AG08396 (cell line): ENCODE measurements around the gene DPH1.
A peak's percentile ranks its signal among the peaks of the same experiment; 100 is the strongest.

Source experiments
- DNase-seq: peaks from one replicate; pipeline ENCODE4 v3.0.0; 2012; ENCODE audit warnings: low spot score, mixed read lengths

DPH1 gene

DNA sequence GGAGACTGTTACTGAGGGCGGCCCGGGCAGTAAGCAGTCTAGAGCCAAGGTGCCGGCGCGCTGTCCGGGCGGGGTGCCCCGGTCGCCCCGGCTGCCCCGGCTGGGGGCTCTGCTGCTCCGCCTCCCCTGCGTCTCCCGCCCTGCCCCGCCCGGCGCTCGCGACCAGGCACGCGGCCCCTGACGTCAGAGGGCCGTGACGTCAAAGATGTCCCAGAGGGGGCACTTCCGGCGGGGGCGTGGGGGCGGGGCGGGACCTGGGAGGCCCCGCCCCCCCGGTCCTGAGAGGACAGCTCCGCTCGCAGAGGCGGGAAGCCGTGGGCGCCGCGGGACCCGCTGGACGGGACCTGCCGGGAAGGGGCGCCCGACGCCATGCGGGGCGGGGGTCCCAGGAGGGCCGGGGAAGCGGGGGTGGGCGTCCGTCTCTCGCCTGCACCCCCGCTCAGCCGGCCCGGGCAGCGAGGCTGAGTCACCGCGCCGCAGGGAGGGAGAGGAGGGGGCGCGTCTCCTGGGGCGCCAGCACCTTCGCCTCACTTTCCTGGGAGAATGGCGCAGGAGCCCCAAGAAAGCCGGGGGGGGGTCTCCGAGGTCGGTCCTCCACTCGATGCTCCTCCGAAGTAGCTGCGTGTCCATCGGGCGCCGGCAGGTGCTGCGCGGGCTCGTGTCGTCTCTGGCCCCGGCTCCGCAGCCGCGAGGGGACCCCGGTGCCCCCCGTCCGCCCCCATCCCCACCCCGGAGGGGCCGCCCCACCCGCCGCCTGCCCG, 20.5 kb downstream of the DPH1 start:
- peak; percentile 88 for DNase-seq

DNA sequence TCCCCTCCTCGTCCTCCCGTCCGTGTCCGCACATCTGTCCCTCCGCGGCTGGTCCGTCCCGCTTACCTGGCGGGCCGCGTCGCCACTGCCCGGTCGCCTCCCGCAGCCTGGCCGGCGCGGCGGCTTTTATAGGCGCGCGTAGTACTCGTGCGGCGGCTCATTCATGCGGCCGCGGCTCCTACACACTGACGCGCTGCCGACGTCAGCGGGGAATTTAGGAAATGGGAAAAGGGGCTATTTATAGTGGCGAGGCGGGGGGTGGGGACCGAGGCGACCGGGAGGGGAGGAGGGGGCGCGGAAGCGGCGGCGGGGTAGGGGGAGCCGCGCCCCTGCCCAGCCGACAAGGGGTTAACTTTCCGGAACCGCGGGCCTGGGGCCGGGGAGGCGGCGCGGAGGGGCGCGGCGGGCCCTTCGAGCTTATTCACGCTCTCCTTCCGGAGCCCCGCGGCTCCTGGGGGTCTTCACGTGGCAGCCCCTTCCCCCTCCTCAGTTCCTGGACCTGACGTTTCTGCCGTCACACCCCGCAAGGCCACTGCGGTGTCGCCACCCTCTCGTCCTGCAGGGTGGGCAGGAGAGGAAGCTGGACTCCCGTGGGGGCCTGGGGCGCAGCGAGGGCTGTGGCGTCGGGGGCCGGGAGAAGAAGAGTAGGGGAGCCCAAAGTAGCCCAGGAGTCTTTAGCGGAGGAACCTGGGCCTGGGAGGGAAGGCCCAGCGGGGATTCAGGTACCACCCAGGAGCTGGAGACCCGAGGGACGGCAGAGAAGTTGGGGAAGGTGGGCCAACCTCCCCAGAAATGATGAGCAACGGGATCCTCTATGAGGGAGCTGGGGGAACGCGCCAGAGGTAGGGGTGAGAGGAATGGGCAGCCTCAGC, 21.3 kb downstream of the DPH1 start:
- no peak for DNase-seq

DNA sequence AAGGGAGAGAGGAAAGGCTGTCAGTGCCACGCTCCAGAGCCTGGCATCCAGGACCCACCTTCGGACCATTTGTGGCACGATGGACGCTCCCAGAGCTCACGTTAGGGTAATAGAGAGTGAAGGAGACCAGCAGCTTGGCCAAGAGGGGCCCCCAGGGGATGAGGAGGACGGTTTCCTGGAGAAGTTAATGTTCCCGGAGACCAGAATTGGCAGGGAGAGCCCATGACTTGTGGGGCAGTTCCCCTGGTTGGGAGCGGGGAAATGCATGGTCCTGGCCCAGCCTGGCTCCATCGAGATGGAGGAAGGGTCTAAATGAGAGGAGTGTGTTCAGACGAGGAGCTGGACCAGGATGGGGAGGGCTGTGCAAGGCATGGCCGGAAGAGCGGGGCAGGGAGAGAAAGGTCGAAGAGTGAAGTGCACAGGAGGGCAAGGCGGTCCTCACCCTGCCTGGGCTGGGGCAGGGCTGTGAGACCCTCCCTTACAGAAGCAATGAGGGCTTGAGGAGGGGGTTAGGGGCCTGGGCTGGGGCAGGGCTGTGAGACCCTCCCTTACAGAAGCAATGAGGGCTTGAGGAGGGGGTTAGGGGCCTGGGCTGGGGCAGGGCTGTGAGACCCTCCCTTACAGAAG, 22.1 kb downstream of the DPH1 start:
- no peak for DNase-seq

DNA sequence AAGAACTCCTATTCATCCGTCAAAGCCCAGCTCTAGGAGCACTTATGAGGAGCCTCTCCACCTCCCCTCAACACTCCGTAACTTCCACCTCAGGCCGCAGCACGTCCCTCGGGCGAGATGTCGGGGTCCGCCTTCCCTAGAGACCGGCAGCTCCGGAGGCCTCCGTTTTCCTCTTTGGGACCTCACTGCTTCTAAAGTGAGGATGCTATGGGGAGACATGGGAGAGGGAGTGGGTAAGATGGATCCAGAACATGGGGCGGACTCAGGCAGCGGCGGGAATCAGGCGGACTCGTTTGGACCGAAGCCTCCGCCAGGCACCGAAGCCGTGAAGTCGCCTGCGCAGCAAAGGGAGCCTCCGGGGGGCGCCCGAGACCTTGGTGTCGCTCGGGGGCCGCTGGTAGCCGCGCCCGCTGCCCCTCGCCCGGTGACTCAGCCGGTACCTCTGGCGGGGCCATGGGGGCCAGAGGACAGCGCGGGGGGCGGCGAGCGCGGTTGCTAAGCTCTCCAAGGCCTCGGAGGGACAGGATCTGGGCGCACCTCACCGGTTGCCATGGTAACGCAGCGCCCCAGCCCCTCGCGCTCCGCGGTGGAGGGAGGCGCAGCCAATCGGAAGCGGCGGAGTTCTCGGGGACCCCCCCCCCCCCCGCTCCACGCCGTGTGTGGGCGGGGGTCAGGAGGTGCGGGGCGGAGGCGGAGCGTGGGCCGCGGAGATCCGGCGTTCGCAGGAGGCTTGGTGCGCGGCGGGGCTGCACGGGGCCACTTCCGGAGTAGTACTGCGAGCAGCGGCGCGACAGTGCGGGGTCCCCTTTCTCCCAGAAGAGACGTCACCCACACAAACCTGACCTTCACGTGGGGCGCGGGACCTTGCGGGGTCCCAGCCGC, 23.7 kb downstream of the DPH1 start:
- DNase-seq, result peak; percentile 80

DNA sequence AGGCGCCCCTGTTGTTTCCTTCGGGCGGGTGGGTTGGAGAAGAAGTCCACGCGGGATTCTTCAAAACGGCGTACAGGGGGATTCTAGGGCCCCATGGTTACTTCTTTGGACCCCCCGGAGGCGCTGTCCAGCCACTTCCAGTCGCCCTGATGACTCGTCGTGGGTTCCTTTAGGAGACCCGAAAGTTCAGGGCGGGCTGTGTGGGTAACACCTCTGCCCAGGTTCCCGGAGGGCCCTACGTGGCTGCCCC, 24.2 kb downstream of the DPH1 start:
- no peak for DNase-seq

DNA sequence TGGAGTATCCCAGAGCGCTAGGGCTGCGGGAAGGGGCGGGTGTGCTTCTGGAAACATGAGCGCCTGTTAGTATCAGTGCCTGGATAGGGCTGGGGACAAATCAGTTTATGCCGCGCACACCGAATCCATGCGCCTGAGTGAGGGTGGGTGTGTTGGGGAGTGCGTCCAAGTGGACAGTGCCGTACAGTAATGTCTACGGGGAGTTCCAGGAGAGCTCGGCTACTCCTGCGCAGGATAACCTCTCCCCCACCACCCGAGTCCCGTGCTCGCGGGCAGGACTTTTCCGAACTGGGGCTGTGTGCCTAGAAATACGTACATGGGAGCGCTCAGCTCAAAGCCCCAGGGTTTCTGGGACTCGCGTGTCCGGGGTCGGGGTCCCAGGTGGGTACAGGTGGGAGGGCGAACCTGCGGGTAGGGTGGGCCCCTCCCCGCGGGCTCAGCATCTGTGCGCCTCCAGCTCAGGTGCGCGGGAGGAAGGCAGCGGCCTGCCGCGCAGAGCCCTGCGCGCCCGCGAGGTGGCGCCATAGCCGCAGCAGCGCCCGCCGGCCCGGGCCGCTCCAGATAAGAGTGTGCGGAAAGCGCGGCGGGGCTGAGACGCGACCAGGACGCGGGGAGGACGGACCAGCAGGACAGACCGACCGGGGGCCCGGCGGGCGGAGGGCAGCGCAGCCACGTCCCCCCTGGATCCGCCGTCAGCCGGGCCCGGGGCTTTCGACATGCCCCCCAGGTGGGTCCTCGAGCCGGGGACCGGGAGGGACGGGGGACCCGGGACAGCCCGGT, 24.7 kb downstream of the DPH1 start, which contains the start of gene HIC1:
TSS of gene HIC1 (plus strand) at position 592 of the 780 bp plus-strand sequence. CDS start 1,588 bp downstream, outside the sequence.
- DNase-seq, result peak; percentile 90

DNA sequence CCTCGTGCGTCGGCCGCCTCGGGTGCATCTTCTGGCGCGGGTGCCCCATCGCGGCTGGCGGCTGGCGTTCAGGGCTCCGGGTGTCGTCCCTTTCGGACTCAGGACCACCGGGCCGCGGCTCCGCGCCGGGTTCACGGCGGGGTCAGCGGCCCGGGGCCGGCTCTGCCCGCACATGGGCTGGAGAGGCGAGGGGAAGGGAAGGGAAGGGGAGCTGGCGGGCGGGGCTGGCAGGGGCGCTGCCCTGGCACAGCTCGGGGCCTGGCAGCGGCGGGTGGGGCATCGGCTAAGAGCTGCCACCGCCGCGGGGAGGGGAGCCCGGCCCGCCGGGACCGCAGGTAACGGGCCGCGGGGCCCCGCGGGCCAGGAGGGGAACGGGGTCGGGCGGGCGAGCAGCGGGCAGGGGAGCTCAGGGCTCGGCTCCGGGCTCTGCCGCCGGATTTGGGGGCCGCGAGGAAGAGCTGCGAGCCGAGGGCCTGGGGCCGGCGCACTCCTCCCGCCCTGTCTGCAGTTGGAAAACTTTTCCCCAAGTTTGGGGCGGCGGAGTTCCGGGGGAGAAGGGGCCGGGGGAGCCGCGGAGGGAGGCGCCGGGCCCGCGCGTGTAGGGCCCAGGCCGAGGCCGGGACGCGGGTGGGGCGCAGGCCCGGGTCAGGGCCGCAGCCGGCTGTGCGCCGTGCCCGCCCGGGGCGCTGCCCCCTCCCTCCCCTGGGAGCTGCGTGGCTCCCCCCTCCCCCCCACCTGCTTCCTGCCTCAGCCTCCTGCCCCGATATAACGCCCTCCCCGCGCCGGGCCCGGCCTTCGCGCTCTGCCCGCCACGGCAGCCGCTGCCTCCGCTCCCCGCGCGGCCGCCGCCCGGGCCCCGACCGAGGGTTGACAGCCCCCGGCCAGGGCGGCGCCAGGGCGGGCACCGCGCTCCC, 25.6 kb downstream of the DPH1 start:
- no peak for DNase-seq

DNA sequence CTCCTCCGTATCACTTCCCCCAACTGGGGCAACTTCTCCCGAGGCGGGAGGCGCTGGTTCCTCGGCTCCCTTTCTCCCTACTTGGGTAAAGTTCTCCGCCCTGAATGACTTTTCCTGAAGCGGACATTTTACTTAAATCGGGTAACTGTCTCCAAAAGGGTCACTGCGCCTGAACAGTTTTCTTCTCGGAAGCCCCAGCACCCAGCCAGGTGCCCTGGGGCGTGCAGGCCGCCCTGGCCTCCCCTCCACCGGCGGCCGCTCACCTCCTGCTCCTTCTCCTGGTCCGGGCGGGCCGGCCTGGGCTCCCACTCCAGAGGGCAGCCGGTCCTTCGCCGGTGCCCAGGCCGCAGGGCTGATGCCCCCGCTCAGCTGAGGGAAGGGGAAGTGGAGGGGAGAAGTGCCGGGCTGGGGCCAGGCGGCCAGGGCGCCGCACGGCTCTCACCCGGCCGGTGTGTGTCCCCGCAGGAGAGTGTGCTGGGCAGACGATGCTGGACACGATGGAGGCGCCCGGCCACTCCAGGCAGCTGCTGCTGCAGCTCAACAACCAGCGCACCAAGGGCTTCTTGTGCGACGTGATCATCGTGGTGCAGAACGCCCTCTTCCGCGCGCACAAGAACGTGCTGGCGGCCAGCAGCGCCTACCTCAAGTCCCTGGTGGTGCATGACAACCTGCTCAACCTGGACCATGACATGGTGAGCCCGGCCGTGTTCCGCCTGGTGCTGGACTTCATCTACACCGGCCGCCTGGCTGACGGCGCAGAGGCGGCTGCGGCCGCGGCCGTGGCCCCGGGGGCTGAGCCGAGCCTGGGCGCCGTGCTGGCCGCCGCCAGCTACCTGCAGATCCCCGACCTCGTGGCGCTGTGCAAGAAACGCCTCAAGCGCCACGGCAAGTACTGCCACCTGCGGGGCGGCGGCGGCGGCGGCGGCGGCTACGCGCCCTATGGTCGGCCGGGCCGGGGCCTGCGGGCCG, 26.5 kb downstream of the DPH1 start:
- no peak for DNase-seq

DNA sequence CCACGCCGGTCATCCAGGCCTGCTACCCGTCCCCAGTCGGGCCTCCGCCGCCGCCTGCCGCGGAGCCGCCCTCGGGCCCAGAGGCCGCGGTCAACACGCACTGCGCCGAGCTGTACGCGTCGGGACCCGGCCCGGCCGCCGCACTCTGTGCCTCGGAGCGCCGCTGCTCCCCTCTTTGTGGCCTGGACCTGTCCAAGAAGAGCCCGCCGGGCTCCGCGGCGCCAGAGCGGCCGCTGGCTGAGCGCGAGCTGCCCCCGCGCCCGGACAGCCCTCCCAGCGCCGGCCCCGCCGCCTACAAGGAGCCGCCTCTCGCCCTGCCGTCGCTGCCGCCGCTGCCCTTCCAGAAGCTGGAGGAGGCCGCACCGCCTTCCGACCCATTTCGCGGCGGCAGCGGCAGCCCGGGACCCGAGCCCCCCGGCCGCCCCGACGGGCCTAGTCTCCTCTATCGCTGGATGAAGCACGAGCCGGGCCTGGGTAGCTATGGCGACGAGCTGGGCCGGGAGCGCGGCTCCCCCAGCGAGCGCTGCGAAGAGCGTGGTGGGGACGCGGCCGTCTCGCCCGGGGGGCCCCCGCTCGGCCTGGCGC, 27.3 kb downstream of the DPH1 start:
- no peak for DNase-seq

DNA sequence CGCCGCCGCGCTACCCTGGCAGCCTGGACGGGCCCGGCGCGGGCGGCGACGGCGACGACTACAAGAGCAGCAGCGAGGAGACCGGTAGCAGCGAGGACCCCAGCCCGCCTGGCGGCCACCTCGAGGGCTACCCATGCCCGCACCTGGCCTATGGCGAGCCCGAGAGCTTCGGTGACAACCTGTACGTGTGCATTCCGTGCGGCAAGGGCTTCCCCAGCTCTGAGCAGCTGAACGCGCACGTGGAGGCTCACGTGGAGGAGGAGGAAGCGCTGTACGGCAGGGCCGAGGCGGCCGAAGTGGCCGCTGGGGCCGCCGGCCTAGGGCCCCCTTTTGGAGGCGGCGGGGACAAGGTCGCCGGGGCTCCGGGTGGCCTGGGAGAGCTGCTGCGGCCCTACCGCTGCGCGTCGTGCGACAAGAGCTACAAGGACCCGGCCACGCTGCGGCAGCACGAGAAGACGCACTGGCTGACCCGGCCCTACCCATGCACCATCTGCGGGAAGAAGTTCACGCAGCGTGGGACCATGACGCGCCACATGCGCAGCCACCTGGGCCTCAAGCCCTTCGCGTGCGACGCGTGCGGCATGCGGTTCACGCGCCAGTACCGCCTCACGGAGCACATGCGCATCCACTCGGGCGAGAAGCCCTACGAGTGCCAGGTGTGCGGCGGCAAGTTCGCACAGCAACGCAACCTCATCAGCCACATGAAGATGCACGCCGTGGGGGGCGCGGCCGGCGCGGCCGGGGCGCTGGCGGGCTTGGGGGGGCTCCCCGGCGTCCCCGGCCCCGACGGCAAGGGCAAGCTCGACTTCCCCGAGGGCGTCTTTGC, 28.0 kb downstream of the DPH1 start:
- no peak for DNase-seq

DNA sequence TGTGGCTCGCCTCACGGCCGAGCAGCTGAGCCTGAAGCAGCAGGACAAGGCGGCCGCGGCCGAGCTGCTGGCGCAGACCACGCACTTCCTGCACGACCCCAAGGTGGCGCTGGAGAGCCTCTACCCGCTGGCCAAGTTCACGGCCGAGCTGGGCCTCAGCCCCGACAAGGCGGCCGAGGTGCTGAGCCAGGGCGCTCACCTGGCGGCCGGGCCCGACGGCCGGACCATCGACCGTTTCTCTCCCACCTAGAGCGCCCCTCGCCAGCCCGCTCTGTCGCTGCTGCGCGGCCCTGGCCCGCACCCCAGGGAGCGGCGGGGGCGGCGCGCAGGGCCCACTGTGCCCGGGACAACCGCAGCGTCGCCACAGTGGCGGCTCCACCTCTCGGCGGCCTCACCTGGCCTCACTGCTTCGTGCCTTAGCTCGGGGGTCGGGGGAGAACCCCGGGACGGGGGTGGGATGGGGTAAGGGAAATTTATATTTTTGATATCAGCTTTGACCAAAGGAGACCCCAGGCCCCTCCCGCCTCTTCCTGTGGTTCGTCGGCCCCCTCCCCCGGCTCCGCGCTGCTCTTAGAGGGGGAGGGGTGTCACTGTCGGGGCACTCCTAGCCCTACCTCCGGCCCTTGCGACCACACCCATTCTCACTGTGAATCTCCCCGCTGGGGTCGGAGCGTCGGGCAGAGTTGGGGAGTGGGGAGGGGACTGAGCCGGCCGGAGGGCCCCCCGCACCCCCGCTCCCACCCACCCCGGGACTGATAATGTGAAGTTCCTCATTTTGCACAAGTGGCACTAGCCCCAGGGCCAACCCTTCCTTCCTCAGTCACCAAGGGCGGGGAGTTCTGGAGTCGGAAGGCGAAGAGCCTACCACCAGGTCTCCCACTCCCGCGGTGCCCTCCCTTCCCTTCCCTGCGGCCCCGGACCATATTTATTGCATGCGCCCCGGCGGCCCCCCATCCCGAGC, 28.9 kb downstream of the DPH1 start:
- DNase-seq, result peak; percentile 70

DNA sequence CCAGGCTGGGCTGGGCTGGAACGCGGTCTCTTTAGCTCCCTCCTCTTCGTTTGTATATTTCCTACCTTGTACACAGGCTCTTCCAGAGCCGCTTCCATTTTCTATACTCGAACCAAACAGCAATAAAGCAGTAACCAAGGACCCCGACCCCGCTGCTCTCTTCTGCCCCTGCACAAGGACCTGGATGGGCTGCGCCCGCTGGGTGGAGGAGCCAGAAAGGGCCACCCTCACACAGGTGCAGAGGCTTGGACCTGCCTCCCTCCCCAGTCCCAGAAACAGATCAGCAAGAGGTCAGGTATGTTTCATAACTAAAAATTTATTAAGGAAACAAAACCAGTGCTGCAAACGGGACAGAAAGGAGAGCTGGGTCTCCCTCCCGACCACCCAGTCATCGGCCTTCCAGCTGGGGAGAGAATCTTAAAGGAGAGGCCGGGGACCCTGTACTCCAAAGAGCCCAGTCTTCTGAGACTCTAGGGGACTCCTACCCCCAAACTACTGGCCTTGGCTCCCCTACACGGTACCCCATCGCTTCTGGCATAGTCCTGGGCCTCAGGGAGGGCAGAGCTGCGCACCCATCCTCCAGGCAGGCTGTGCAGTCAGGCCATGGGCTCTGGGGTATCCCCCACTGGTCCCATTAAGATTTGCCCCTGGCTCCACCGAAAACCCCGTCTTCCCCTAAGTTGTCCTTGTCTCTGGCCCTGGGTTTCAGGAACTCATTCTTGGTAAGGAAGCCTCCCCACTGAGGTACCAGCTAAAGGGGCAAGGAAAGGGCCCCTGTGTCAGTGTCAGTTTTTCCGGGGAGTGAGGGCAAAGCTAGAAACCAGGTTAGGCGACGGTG, 29.8 kb downstream of the DPH1 start:
- no peak for DNase-seq

DNA sequence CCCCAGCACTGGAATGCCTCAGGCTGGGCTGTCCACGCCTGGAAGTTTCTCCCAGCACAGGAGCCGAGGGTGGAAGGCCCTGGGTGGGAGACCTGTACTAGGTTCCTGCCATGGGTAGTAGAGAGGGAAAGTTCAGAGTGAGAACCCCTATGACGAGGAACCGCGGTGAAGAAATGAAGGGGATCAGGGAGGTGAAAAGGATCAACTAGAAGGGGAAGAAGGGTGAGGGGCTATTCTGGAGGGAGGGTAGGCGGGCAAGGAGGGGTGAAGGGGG, 30.4 kb downstream of the DPH1 start:
- no peak for DNase-seq

DNA sequence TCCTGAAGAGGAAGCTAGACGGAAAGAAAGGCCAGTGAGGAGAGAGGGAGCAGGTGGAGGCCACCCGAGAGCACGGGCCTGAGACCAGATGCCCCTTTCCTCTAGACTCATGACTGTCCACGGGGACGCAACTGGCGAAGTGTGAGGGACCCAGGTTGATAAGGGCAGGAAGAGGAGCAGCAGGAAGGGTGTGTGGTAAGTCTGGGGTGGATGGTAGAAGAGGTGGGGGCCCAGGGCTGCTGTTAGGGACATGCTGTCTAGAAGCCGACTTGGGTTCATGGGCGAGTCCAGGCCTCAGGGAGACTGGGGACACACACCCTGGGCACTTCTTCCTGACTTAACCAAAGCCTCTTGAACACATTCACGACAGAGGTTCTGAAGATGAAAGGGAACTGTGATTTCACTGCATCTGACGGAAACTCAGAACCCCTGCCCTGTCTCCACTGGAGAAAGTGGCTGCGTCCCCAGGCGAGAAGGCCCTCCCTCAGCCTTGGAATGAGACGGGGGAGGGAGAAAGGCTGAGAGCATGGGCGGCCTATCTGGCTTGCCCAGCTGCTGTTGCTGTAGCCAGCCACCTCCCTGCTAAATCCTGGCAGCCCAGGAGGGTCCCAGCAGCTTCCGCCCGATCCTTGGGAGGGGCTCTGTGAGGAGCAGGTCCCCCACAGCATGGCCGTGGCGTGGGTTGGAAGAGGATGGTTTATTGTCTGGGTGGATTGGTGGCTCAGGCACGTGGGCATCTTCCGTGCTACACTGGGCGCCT, 30.9 kb downstream of the DPH1 start:
- no peak for DNase-seq

DNA sequence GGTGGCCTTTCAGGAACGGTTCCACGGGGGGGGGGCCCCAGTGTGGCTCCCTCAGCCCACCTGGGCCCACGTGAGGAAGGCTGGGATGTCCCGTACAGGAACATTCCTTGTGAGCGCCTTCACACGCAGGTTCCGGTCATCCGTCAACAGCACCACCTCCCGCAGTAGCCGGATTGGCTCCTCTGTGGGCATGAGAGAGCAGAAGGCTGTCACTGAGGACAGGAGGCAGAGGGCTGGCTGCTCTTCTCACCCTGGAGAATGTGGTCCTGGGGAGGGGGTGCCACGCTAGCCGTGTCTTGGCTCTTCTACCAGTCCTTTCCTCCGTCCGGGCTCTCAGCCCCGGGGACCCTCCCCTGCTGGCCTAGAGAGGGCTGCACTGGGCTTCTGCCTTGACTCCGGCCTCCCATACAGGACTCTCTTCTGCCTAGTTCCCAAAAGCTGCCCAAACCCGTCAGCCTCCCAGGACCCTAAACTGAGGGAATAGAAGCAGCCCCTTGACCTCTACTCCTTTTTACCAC, 31.5 kb downstream of the DPH1 start:
- DNase-seq, result no peak
